Erythroblast (primary cell): ENCODE results near the gene OAF.
"Not testable (repeated sequence)": the region's sequence is repeated elsewhere in the genome, so short reads cannot be mapped to it uniquely, and the experiment has no call there.

Source experiments
- DNase-seq, 2 experiments: peaks; one replicate each; lab custom pipeline; 2025; lab: John Stamatoyannopoulos, UW
- GATA1 ChIP-seq: IDR thresholded peaks from 2 replicates; pipeline ENCODE4 v1.6.1; 2011; ENCODE audit warnings: low read depth, mild to moderate bottlenecking, control low read depth, low read length, moderate library complexity
- POLR2A ChIP-seq: IDR thresholded peaks from 2 replicates; pipeline ENCODE4 v1.6.1; 2011; ENCODE audit warnings: mild to moderate bottlenecking, low read length

The OAF gene

DNA sequence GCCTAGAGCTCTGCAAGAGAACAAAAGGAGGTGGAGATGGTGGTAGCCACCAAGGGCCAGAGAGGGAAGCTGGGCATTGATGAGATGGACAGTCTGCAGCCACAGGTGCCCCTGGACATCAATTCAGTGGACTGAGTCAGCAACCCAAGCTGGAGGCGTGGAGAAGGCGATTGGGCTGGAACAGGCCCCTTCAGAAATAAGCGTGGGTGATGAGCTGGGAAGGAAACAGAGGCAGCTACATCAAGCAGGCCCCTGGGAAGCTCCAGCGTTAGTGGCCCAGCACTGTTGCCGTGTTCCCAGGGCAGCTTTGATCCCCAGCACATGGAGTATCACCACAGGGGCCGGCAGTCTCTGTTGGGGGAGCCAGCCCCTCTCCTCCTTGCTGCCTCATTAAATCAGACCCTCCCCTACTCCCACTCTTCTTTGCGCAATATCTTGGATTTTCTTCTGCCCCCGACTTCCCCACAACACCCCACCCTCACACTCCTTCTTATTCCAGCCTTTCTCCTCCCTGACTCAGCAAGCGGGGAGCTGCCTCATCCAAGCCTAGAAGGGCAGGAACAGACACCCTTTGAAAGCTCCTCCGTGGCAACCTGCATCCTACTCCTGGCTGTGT lies 31.7 kb upstream of the OAF start:
- no peak for TF ChIP-seq GATA1
- no peak for TF ChIP-seq POLR2A
- DNase-seq = no peak

DNA sequence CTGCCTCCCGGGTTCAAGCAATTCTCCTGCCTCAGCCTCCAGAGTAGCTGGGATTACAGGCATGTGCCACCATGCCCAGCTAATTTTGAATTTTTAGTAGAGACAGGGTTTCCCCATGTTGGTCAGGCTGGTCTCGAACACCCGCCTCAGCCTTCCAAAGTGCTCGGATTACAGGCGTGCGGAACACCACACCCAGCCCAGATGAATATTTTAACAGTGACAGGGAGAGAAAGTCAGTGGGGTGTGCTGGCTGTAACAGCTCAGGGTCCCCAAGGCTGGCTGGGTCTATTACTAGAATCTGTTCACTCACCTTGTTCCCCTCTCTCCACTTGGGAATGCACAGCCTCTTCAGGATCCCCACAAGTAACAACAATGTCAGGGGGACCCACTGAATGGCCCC lies 30.8 kb upstream of the OAF start:
- DNase-seq = not testable (repeated sequence)

- TF ChIP-seq GATA1 (no peak), POLR2A (no peak)
- no peak for DNase-seq
Observed at GRCh38 chr11:120180551-120181232, 30.1 kb upstream of the OAF start.

GRCh38 chr11:120181376-120181975 lies 29.4 kb upstream of the OAF start:
- TF ChIP-seq GATA1 = no peak
- no peak for TF ChIP-seq POLR2A
- DNase-seq = no peak

DNA sequence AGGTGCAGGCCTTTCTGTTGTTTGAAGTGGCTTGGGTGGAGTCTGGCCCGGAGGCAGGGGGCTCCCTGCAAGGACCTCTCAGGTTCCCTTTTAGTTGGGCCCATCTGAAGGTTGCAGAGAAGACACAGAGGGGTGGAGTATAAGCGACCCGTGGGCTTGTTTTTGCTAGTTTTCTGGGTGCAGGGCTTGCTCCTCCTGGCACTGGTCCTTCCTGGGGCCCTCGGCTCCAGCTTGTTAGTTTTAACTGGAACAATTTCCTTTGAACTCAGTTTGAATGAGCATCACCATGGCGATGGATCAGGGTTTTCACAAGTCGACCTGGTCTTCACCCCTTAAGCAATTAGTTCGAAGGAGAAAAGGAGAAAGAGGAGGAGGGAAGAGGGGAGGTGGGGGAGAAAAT lies 28.5 kb upstream of the OAF start:
- no peak for DNase-seq
- TF ChIP-seq POLR2A (no peak), GATA1 (no peak)

- TF ChIP-seq POLR2A (no peak), GATA1 (no peak)
- peak in 1 of 2 experiments; percentile 2 for DNase-seq
Observed at GRCh38 chr11:120182790-120183491, 27.9 kb upstream of the OAF start.

DNA sequence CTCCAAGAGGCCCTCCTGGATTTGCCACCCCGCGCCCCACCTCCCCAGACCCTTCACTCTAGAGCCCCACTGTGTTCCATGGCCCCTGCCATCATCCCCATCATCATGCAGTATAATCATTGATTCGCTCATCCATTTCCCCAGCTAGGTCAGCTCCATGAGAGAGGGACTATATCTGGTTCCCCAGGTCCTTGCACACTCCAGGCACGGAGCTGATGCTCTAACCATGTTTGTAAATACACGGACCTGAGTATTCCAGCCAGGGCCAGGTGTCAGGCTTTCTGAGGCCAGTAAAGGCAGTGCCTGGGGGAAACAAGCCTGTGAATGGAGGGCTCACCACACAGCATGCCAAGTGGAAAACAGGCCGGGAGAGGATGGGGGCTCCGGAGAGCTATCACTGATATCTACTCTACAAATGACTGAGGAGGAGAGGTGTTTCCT lies 27.1 kb upstream of the OAF start:
- no peak for DNase-seq
- no peak for TF ChIP-seq POLR2A
- no peak for TF ChIP-seq GATA1

GRCh38 chr11:120184371-120184945 lies 26.4 kb upstream of the OAF start:
- DNase-seq = no peak
- TF ChIP-seq GATA1 (no peak), POLR2A (no peak)

DNA sequence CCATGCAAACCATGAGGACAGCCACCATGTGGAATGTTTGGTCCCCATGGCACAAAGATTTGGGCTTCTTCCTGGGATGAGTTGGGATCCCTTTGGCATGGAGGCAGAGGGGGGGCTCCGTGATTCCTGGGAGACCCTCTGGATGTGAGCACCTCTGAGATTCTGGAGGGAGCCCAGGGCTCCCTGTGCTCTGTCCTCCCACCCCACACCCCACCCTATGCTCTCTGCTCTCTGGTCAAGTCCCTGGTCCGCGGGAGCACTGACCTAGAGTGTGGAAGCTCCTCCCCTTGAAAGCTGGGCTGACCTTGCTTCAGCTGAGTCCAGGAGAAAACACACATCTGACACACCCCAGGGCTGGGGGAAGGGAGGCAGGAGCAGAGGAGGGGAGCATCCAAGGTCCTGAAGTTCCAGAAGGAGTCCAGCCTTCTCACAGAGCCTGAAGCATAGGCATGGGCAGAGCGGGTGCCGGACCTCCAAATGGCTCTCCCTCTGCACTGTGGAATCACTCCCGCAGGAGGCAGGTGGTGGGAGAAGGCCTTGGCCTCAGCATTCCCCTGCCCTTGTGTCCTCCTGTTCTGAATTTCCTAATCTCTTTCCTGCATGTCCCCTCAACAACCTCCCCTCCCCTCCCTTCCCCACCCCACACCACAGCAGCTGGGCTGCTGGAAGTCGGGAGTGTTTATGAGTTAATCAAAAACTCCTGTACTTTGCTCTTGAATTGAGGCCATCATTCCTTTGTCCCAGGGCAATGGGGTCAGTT lies 25.7 kb upstream of the OAF start:
- DNase-seq = no peak
- no peak for TF ChIP-seq POLR2A
- no peak for TF ChIP-seq GATA1

DNA sequence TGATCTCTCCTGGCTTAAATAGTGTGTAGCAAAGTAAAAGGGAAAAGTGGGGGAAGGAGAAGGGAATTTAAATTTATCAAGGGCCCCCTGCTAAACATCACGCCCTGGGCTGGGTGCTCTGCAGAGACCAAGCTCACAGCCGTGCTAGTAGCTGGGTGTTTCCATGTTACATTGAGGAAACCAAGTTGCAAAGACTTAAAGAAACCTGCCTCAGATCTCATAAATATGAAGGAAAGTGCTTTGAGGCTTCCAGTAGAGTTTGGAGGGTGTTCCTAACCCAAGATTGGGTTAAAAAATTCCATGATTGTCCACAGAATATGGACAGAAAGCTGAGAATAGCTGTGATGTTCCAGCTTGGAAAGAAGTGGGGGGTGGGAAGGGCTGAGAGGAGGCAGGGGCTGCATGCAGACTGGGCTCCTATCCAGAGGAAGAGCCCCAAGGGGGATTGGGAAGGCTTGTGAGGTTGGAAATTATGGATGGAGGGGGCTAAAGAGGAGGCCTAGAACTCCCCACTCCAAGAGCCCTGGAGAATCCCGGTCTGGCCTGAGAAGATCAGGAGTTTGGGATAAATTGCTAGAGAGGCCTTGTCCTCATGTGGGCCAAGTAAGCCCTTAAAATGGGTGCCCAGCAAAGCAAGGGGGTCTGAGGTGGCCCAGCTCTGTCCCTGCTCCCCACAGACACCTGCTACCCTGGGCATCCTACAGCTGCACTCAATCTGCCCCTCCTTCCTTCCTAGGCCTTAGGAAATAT lies 25.0 kb upstream of the OAF start:
- DNase-seq = no peak
- no peak for TF ChIP-seq GATA1
- TF ChIP-seq POLR2A = no peak

DNA sequence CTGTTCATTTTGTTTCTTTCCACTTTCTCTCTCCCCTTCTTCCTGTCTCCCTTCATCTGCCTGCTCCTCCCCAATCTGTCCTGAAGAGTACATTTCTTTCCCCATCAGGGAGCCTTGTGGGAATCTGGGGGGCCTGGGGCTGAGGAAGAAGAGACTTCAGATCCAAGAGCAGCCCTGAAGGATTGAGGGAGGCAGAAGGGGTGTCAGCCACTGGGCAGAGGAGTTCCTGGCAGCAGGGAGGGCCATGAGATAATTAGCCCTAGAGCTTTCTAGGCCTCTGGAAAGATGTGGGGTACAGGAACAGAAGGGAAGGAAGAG lies 24.4 kb upstream of the OAF start:
- DNase-seq = no peak
- TF ChIP-seq GATA1 (no peak), POLR2A (no peak)

- no peak for DNase-seq
- TF ChIP-seq GATA1 = no peak
- no peak for TF ChIP-seq POLR2A
Observed at GRCh38 chr11:120186774-120187591, 23.8 kb upstream of the OAF start.
